ENCODE data around the gene KIF26A. TPM values are rescaled to one million over a fixed set of nuclear protein-coding genes. Genes with fewer than 3 reads are reported as not detected.

The KIF26A gene
- total RNA-seq, 1 donor from 2014 or later, result 20.0 TPM

- Mint-ChIP-seq H3K27ac (no peak overlapping the region), H3K4me3 (peak overlapping the region; percentile 65), H3K9me3 (no peaks in the 10 kb centered on the region), H3K27me3 (ENCODE audit: low read depth) (peaks cover 38% of the 10 kb centered on the region), H3K36me3 (no peaks in the 10 kb centered on the region), H3K4me1 (peaks cover 26% of the 10 kb centered on the region)
- DNase-seq (ENCODE audit: low spot score in 2 of 2, unreplicated experiment in 2 of 2), result peak; percentile 25 to 46
- TF ChIP-seq CTCF (IDR thresholded peaks at IDR 0.05; ENCODE audit: unreplicated experiment), result no peak
Observed at GRCh38 chr14:104138718-104139459, 502 bp downstream of the KIF26A start.

- H3K36me3 Mint-ChIP-seq, result no peaks in the 10 kb centered on the region
- peak overlapping the region; percentile 65 for H3K4me3 Mint-ChIP-seq
- peaks cover 26% of the 10 kb centered on the region for H3K4me1 Mint-ChIP-seq
- no peak overlapping the region for H3K27ac Mint-ChIP-seq
- H3K9me3 Mint-ChIP-seq, result no peaks in the 10 kb centered on the region
- peaks cover 31% of the 10 kb centered on the region for H3K27me3 Mint-ChIP-seq (ENCODE audit: low read depth)
- no peak for TF ChIP-seq CTCF (IDR thresholded peaks at IDR 0.05; ENCODE audit: unreplicated experiment)
- DNase-seq (ENCODE audit: low spot score in 2 of 2, unreplicated experiment in 2 of 2), result peak in 1 of 2 experiments; percentile 6
Observed at GRCh38 chr14:104139460-104140212, 1.2 kb downstream of the KIF26A start.

DNA sequence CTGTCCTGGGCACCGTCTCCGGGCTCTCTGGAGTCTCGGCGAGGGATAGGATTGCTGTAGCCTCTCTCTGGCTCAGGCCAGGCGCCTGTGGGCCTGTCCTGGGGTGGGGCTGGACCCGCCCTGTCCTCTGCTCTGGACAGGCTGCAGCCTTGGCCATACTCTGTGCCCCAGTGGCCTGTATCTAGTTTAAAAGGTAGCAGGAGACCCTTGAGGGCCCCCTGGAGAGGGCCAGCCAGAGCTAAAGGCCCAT lies 1.8 kb downstream of the KIF26A start:
- H3K36me3 Mint-ChIP-seq, result no peaks in the 10 kb centered on the region
- peaks cover 23% of the 10 kb centered on the region for H3K4me1 Mint-ChIP-seq
- TF ChIP-seq CTCF (IDR thresholded peaks at IDR 0.05; ENCODE audit: unreplicated experiment), result no peak
- H3K9me3 Mint-ChIP-seq, result no peaks in the 10 kb centered on the region
- no peak overlapping the region for H3K27ac Mint-ChIP-seq
- peaks cover 26% of the 10 kb centered on the region for H3K27me3 Mint-ChIP-seq (ENCODE audit: low read depth)
- DNase-seq (ENCODE audit: low spot score in 2 of 2, unreplicated experiment in 2 of 2), result peak in 1 of 2 experiments; percentile 14
- H3K4me3 Mint-ChIP-seq, result peak overlapping the region; percentile 65

DNA sequence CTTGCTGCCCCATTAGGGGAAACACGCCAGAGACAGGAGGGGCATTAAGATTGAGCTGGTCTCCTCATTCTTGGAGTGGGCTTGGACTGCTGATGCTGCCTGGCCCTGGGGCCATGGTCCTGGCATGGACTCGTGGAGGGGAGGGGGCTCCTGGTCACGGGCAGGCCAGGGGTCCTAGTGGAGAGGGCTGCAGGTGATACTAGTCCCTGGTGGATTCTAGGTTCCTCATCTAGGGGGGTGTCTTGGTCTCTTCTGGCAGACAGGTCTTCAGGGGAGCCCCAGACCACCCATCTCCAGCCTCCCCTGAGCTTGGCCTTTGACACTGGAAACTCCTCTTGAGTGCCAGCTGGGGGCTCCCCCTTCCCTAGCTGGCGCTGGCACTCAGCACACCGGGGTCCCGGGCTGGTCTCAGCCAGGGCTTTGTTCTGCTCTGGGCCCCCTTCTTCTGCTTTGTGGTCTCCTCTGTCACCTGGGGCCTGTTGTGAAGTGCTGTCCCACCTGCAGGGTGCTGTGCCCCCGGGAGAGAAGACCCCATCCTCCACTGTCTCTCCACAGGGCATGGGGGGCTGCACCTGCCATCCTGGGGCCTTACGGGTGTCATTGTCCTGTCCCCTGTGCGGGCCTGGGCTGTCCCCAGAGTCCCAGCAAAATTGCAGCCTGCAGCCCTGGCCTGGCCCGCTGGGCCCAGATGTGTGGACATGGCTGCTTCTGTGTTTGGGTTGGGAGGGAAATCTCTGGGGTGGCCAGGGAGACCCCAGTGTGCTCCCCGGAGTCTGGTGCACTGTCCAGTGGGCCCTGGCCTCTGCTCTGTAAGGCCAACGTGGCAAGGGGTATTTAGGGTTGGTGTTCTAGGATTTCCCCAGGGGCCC lies 2.3 kb downstream of the KIF26A start:
- peak; percentile 16 to 37 for DNase-seq (ENCODE audit: low spot score in 2 of 2, unreplicated experiment in 2 of 2)
- Mint-ChIP-seq H3K4me1 (peaks cover 19% of the 10 kb centered on the region), H3K4me3 (peak overlapping the region; percentile 65), H3K27ac (no peak overlapping the region), H3K9me3 (no peaks in the 10 kb centered on the region), H3K27me3 (ENCODE audit: low read depth) (peaks cover 20% of the 10 kb centered on the region), H3K36me3 (no peaks in the 10 kb centered on the region)
- TF ChIP-seq CTCF (IDR thresholded peaks at IDR 0.05; ENCODE audit: unreplicated experiment), result no peak

DNA sequence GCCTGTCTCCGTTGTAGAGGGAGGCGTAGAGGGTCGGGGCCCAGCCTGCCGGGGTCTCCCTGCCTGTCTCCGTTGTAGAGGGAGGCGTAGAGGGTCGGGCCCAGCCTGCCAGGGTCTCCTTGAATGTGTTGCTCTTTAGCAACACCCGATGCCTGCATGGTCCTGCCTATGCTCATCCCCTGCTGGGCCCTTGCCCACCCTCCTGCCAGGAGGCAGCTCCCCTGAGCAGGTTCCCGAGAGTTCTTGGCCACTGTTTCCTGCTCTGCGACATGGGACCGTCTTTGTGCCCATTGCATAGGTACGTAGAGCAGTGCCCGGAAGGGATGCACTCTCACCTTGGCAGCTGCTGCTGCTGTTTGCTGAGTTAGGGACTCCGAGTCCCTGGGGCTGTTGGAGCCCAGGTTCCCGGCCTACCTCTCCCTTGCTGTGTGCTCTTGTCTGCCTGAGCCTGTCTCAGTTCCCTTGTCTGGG lies 3.3 kb downstream of the KIF26A start:
- peaks cover 15% of the 10 kb centered on the region for H3K27me3 Mint-ChIP-seq (ENCODE audit: low read depth)
- H3K27ac Mint-ChIP-seq, result no peak overlapping the region
- no peaks in the 10 kb centered on the region for H3K9me3 Mint-ChIP-seq

More for the DNA sequence above, 3.3 kb downstream of the KIF26A start:
- peaks cover 23% of the 10 kb centered on the region for H3K4me1 Mint-ChIP-seq
- no peak for TF ChIP-seq CTCF (IDR thresholded peaks at IDR 0.05; ENCODE audit: unreplicated experiment)
- peak; percentile 16 to 34 for DNase-seq (ENCODE audit: low spot score in 2 of 2, unreplicated experiment in 2 of 2)
- H3K36me3 Mint-ChIP-seq, result no peaks in the 10 kb centered on the region
- H3K4me3 Mint-ChIP-seq, result no peak overlapping the region
